GM13977 (cell line): ENCODE results near the gene SMC1A.

ENCODE experiments used
- DNase-seq: peaks from one replicate; pipeline ENCODE4 v3.0.0; 2012; ENCODE audit warnings: low spot score
- in situ Hi-C: fragments of 300-500 bp; cut with MboI; formaldehyde crosslinking; loops from one replicate; pipeline ENCODE4 v1.12.0; 2022; ENCODE audit warnings: low sequenced_read_pairs, low pct_unique_long_range_greater_than_20kb, mixed read lengths, inconsistent platforms; ENCODE audit not compliant: unreplicated experiment
- TF ChIP-seq, protein P1 (sequence below): IDR thresholded peaks from 2 replicates; pipeline ENCODE4 v1.5.1; 2012; ENCODE audit warnings: mild to moderate bottlenecking, control low read depth; ENCODE audit not compliant: insufficient read depth; ENCODE audit errors: extremely low read depth, missing control alignments

Gene SMC1A

GRCh38 chrX:53332204-53332603 lies 90.2 kb downstream of the SMC1A start:
- in situ Hi-C loops = no loop called here
- TF ChIP-seq, protein P1, sequence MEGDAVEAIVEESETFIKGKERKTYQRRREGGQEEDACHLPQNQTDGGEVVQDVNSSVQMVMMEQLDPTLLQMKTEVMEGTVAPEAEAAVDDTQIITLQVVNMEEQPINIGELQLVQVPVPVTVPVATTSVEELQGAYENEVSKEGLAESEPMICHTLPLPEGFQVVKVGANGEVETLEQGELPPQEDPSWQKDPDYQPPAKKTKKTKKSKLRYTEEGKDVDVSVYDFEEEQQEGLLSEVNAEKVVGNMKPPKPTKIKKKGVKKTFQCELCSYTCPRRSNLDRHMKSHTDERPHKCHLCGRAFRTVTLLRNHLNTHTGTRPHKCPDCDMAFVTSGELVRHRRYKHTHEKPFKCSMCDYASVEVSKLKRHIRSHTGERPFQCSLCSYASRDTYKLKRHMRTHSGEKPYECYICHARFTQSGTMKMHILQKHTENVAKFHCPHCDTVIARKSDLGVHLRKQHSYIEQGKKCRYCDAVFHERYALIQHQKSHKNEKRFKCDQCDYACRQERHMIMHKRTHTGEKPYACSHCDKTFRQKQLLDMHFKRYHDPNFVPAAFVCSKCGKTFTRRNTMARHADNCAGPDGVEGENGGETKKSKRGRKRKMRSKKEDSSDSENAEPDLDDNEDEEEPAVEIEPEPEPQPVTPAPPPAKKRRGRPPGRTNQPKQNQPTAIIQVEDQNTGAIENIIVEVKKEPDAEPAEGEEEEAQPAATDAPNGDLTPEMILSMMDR = no peak
- no peak for DNase-seq

DNA sequence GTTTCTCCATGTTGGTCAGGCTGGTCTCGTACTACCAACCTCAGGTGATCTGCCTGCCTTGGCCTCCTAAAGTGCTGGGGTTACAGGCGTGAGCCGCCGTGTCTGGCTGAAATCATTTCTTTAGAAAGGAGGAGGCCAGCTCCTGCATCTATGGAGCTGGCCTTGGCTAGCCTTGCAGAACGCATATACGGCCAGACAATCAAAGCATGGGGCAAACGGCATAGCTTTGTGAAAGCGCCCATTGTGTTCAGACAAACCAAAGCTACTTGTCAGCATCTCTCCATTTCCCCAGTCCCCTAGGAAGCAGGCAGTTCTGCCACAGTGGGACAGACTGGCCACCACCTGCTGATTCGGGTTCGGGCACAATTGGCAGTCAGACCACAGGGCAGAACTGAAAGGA lies 92.1 kb downstream of the SMC1A start:
- in situ Hi-C loops = no loop called here
- no peak for DNase-seq
- TF ChIP-seq, protein P1 = no peak

DNA sequence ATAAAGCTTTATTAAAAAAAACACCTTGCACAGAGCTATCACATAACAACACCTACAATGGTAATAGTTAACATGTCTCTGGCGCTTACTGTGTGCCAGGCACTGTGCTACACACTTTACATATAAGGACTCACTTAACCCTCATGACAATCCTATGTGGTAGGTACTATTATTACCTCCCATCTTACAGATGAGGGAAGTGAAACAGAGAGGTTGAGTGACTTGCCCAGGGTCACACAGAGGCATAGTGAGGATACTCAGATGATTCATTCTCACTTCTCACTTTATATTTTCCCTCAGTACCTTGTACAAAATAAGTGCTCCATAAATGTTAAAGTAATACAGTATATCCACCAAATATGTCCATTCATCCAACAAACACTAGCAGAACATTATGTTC lies 97.7 kb downstream of the SMC1A start:
- TF ChIP-seq, protein P1 = no peak
- in situ Hi-C loops = no loop called here
- no peak for DNase-seq
